Uterus (tissue), 2 donors: ENCODE results near the gene OIP5.

ENCODE experiments used
- POLR2A ChIP-seq, 2 donors: fragments of 450-650 bp; IDR thresholded peaks; one replicate each; pipeline ENCODE4 v1.6.1; 2016; ENCODE audit warnings: antibody characterized with exemption in 2 of 2, mild to moderate bottlenecking in 1 of 2, moderate library complexity in 1 of 2
- TF ChIP-seq, protein P1 (sequence below), 4 experiments: fragments of 200-600 bp in 2 of 4; fragments of 450-650 bp in 2 of 4; sonication (generic) in 2 of 4; IDR thresholded peaks; one replicate each; pipeline ENCODE4 v1.5.1; 2016 to 2019; ENCODE audit warnings: antibody characterized with exemption in 4 of 4, mild to moderate bottlenecking in 2 of 4, moderate library complexity in 1 of 4

DNA sequence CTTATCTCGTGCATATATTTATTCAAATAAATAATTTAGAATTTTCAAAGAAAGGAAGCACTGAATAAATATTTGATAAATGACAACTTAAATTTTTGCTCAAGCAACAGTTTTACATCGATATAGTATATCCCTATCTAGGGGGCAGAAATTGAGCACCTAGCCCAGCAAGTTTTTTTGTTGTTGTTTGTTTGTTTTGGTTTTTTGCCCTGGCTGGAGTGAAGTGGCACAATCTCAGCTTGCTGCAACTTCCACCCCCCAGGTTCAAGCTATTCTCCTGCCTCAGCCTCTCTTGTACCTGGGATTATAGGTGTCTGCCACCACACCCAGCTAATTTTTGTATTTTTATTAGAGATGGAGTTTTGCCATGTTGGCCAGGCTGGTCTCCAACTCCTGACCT is 42.4 kb downstream of the OIP5 start:
- TF ChIP-seq, protein P1, sequence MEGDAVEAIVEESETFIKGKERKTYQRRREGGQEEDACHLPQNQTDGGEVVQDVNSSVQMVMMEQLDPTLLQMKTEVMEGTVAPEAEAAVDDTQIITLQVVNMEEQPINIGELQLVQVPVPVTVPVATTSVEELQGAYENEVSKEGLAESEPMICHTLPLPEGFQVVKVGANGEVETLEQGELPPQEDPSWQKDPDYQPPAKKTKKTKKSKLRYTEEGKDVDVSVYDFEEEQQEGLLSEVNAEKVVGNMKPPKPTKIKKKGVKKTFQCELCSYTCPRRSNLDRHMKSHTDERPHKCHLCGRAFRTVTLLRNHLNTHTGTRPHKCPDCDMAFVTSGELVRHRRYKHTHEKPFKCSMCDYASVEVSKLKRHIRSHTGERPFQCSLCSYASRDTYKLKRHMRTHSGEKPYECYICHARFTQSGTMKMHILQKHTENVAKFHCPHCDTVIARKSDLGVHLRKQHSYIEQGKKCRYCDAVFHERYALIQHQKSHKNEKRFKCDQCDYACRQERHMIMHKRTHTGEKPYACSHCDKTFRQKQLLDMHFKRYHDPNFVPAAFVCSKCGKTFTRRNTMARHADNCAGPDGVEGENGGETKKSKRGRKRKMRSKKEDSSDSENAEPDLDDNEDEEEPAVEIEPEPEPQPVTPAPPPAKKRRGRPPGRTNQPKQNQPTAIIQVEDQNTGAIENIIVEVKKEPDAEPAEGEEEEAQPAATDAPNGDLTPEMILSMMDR (IDR thresholded peaks at IDR 0.05), result no peak
- TF ChIP-seq POLR2A (IDR thresholded peaks at IDR 0.05), result no peak
